Measurements from ENCODE around the gene ENSA. TPM values are rescaled to one million over a fixed set of nuclear protein-coding genes. Genes with fewer than 3 reads are reported as not detected.
"Not testable (repeated sequence)": the region's sequence is repeated elsewhere in the genome, so short reads cannot be mapped to it uniquely, and the experiment has no call there.

The ENSA gene
- total RNA-seq, 2 donors from 2014 or later = 85.7 to 94.5 TPM

DNA sequence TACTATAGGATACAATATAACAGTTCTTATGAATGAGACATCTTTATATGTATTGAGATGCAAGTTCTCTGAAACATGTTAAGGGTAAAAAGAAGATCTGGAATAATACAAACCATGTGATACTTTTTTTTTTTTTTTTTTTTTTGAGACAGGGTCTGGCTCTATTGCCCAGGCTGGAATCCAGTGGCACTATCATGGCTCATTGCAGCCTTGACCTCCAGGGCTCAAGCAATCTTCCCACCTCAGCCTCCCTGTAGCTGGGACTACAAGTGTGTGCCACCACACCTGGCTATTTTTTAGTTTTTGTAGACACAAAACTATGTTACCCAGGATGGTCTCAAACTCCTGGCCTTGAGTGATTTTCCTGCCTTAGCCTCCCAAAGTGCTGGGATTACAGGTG, 27.9 kb downstream of the ENSA start:
- ATAC-seq (ENCODE audit: insufficient number of reproducible peaks, low FRiP score, low read depth) (no peak), DNase-seq (ENCODE audit: low spot score) (no peak)
- Histone ChIP-seq H3K9me3 (no peaks in the 10 kb centered on the region), H3K27ac (no peak overlapping the region), H3K36me3 (peaks cover 12% of the 10 kb centered on the region), H3K27me3 (replicated peaks; ENCODE audit: insufficient read depth) (no peaks in the 10 kb centered on the region), H3K4me3 (no peak overlapping the region), H3K4me1 (ENCODE audit: control insufficient read depth in 1 of 2, low read depth in 2 of 2) (peaks cover 10 to 17% of the 10 kb centered on the region in 2 donors)
- TF ChIP-seq, protein P1, sequence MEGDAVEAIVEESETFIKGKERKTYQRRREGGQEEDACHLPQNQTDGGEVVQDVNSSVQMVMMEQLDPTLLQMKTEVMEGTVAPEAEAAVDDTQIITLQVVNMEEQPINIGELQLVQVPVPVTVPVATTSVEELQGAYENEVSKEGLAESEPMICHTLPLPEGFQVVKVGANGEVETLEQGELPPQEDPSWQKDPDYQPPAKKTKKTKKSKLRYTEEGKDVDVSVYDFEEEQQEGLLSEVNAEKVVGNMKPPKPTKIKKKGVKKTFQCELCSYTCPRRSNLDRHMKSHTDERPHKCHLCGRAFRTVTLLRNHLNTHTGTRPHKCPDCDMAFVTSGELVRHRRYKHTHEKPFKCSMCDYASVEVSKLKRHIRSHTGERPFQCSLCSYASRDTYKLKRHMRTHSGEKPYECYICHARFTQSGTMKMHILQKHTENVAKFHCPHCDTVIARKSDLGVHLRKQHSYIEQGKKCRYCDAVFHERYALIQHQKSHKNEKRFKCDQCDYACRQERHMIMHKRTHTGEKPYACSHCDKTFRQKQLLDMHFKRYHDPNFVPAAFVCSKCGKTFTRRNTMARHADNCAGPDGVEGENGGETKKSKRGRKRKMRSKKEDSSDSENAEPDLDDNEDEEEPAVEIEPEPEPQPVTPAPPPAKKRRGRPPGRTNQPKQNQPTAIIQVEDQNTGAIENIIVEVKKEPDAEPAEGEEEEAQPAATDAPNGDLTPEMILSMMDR (IDR thresholded peaks at IDR 0.05) = no peak

DNA sequence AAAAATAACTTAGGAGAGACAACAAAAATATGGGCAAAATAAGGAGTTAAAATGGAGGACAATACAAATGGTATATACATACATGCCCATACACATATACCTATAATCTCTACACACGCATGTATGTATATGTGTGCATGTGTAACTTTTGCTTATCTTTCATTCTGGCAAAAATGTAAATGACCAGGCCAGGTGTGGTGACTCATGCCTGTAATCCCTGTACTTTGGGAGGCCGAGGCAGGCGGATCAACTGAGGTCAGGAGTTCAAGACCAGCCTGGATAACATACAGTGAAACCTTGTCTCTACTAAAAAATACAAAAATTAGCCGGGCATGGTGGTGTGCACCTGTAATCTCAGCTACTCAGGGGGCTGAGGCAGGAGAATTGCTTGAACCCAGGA, 31.1 kb downstream of the ENSA start:
- not testable (repeated sequence) for ATAC-seq (ENCODE audit: insufficient number of reproducible peaks, low FRiP score, low read depth); H3K4me1 ChIP-seq (ENCODE audit: control insufficient read depth in 1 of 2, low read depth in 2 of 2); H3K9me3 ChIP-seq; H3K27ac ChIP-seq; H3K27me3 ChIP-seq (replicated peaks; ENCODE audit: insufficient read depth); H3K4me3 ChIP-seq; DNase-seq (ENCODE audit: low spot score)
- peaks cover 12% of the 10 kb centered on the region for H3K36me3 ChIP-seq

DNA sequence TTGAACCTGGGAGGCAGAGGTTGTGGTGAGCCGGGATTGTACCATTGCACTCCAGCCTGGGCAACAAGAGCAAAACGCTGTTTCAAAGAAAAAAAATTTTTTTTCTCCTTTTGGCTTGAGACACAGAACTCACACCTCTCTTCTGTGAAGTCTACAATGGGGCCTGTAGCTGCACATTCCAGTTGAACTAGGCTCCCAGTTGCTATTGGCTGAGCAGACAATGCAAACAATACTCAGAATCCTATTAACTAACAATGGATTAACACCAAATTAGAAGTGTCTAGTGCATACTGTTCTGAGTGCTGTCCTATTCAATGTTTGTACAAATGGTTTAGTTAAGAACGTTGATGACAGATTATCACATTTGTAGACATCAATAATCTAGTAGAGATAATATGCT, 32.4 kb downstream of the ENSA start:
- ATAC-seq (ENCODE audit: insufficient number of reproducible peaks, low FRiP score, low read depth) (no peak), DNase-seq (ENCODE audit: low spot score) (no peak)
- H3K4me3 ChIP-seq = no peak overlapping the region
- H3K9me3 ChIP-seq = no peaks in the 10 kb centered on the region
- no peaks in the 10 kb centered on the region for H3K27me3 ChIP-seq (replicated peaks; ENCODE audit: insufficient read depth)
- H3K4me1 ChIP-seq (ENCODE audit: control insufficient read depth in 1 of 2, low read depth in 2 of 2) = no peaks in the 10 kb centered on the region
- no peak overlapping the region for H3K27ac ChIP-seq
- TF ChIP-seq, protein P1 (IDR thresholded peaks at IDR 0.05) = no peak
- peaks cover 12% of the 10 kb centered on the region for H3K36me3 ChIP-seq

DNA sequence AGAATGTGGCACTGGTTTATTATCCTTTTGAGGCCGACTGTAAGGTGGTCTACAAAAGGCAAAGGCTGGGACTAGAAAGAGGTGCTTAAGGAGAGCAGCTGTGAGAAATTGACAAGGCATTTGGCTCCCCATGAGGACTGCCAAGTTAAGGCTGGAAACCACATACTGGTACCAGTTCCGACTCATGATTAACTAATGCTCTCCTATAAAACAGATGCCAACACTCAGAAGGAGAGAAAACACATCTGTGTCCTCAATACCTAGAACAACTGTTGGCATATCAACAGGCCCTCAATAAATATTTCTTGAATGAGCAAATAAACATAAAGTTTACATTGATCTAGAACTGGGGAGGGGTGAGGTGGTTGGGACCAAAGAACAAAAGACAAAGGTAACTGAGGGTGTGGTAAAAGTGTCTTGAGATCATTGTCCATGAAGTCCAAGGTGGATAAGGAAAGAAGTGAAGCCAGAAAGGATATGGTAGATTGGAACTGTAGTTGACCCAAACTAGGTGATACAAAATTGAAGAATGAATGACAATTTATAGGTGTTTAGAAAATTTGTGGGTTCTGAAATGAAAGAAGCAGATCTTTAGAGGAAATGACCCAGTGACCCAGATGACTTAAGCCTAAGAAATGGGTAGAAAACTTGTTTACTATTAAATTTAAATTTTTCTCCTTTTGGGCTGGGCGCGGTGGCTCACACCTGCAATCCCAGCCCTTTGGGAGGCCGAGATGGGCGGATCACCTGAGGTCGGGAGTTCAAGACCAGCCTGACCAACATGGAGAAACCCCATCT, 33.1 kb downstream of the ENSA start:
- no peak overlapping the region for H3K27ac ChIP-seq
- H3K4me3 ChIP-seq = no peak overlapping the region
- H3K36me3 ChIP-seq = peaks cover 12% of the 10 kb centered on the region
- no peaks in the 10 kb centered on the region for H3K4me1 ChIP-seq (ENCODE audit: control insufficient read depth in 1 of 2, low read depth in 2 of 2)
- no peak for ATAC-seq (ENCODE audit: insufficient number of reproducible peaks, low FRiP score, low read depth)
- H3K27me3 ChIP-seq (replicated peaks; ENCODE audit: insufficient read depth) = no peaks in the 10 kb centered on the region
- H3K9me3 ChIP-seq = no peaks in the 10 kb centered on the region
- TF ChIP-seq, protein P1 (IDR thresholded peaks at IDR 0.05) = no peak
- DNase-seq (ENCODE audit: low spot score) = no peak

DNA sequence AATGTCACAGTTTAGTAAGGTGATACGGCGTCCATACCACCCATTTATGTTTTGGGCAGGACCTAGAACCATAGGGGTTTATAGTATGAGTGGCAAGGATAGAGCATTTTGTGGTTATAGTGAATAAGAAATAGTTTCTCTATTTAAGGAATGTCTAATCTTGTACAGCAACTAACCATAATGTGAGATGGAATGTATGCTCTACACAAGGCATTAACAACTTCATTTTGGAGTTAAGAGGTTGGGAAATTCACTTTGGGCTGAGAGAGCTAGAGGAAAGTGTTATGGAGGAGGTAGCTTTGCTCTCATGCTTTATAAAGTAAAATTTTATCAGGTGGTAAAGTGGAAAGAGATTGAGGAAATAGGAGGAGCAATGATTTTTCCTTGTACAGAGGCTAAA, 47.0 kb downstream of the ENSA start:
- no peak overlapping the region for H3K4me3 ChIP-seq
- no peaks in the 10 kb centered on the region for H3K27me3 ChIP-seq (replicated peaks; ENCODE audit: insufficient read depth)
- TF ChIP-seq, protein P1 (IDR thresholded peaks at IDR 0.05) = no peak
- no peak for DNase-seq (ENCODE audit: low spot score)
- no peaks in the 10 kb centered on the region for H3K9me3 ChIP-seq
- H3K27ac ChIP-seq = no peak overlapping the region
- peaks cover 5 to 6% of the 10 kb centered on the region in 2 donors for H3K4me1 ChIP-seq (ENCODE audit: control insufficient read depth in 1 of 2, low read depth in 2 of 2)
- peaks cover 4% of the 10 kb centered on the region for H3K36me3 ChIP-seq
- no peak for ATAC-seq (ENCODE audit: insufficient number of reproducible peaks, low FRiP score, low read depth)

DNA sequence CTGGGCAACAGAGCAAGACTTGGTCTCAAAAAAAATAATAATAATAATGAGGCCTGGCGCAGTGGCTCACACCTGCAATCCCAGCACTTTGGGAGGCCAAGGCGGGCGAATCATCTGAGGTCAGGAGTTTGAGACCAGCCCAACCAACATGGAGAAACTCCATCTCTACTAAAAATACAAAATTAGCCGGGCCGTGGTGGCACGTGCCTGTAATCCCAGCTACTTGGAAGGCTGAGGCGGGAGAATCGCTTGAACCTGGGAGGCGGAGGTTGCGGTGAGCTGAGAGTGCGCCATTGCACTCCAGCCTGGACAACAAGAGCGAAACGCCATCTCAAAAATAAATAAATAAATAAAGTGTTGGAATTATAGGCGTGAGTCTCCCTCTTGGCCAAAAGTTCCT, 47.5 kb downstream of the ENSA start:
- H3K4me1 ChIP-seq (ENCODE audit: control insufficient read depth in 1 of 2, low read depth in 2 of 2); H3K27me3 ChIP-seq (replicated peaks; ENCODE audit: insufficient read depth); H3K27ac ChIP-seq; H3K36me3 ChIP-seq; ATAC-seq (ENCODE audit: insufficient number of reproducible peaks, low FRiP score, low read depth); DNase-seq (ENCODE audit: low spot score); H3K4me3 ChIP-seq; H3K9me3 ChIP-seq: not testable (repeated sequence)

DNA sequence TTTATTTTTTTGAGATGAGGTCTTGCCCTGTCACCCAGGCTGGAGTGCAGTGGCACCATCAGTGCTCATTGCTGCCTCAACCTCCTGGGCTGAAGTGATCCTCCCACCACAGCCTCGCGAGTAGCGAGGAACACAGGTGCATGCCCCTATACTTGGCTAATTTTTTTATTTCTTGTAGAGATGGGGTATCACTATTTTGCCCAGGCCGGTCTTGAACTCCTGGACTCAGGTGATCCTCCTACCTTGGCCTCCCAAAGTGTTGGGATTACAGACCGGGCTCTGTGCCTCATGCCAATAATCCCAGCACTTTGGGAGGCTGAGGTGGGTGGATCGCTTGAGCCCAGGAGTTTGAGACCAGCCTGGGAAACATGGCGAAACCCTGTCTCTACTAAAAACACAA, 48.0 kb downstream of the ENSA start:
- peaks cover 14% of the 10 kb centered on the region for H3K36me3 ChIP-seq
- not testable (repeated sequence) for ATAC-seq (ENCODE audit: insufficient number of reproducible peaks, low FRiP score, low read depth); H3K27ac ChIP-seq; H3K4me3 ChIP-seq; H3K4me1 ChIP-seq (ENCODE audit: control insufficient read depth in 1 of 2, low read depth in 2 of 2); H3K9me3 ChIP-seq; DNase-seq (ENCODE audit: low spot score); H3K27me3 ChIP-seq (replicated peaks; ENCODE audit: insufficient read depth)

DNA sequence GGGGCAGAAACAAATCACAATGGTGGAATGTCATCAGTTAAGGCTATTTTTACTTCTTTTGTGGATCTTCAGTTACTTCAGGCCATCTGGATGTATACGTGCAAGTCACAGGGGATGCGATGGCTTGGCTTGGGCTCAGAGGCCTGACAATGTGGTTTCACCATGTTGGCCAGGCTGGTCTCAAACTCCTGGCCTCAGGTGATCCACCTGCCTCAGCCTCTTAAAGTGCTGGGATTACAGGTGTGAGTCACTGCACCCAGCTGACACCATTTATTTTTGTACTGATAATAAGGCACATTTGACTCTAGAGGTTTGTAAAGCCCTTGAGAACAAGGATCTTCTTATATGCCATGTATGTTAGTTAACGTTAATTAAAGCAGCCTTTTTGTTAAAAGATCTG, 48.4 kb downstream of the ENSA start:
- not testable (repeated sequence) for ATAC-seq (ENCODE audit: insufficient number of reproducible peaks, low FRiP score, low read depth)

More for the DNA sequence above, 48.4 kb downstream of the ENSA start:
- H3K9me3 ChIP-seq; H3K27ac ChIP-seq; H3K4me1 ChIP-seq (ENCODE audit: control insufficient read depth in 1 of 2, low read depth in 2 of 2); H3K27me3 ChIP-seq (replicated peaks; ENCODE audit: insufficient read depth); DNase-seq (ENCODE audit: low spot score); H3K4me3 ChIP-seq: not testable (repeated sequence)
- peaks cover 18% of the 10 kb centered on the region for H3K36me3 ChIP-seq
